A549 (cell line): ENCODE data around the gene CDCA7L. TPM values are rescaled to one million over a fixed set of nuclear protein-coding genes. Genes with fewer than 3 reads are reported as not detected.

Experiments
- ATAC-seq, 2 experiments: fragments of 200-7000 bp in 1 of 2; fragments of >200 bp in 1 of 2; cut with Nextera tagmentation in 1 of 2; cut with Tn5 transposase in 1 of 2; 3 replicates each; pipeline versions ENCODE4 v1.8.0 to v1.9.1; 2018 to 2020; ENCODE audit warnings: mild to moderate bottlenecking in 1 of 2, moderate library complexity in 1 of 2
- CTCF ChIA-PET: fragments of 300-600 bp; sonication (Branson Sonifier 250); formaldehyde crosslinking; extraction: SDS; loops from one replicate; lab custom pipeline; 2021; ENCODE audit warnings: antibody characterized with exemption, inconsistent platforms; lab: Yijun Ruan, JAX
- POLR2A ChIA-PET: fragments of 350-600 bp; formaldehyde crosslinking; extraction: SDS; loops from one replicate; lab custom pipeline; 2021; ENCODE audit warnings: antibody characterized with exemption, inconsistent platforms; lab: Yijun Ruan, JAX
- DNase-seq, 2 experiments: peaks; one replicate each; pipeline versions ENCODE4 v3.0.0 to v3.0.0-alpha.2; 2011 to 2016; ENCODE audit warnings: low read depth in 1 of 2, low spot score in 1 of 2
- FAIRE-seq: peaks from 2 replicates; lab custom pipeline; 2011; peaks lifted over from hg19 to GRCh38; lab: Jason Lieb, UNC
- H3K27ac ChIP-seq, 2 experiments: fragments of >200 bp; sonication (Bioruptor Twin); formaldehyde crosslinking; 3 replicates each; pipeline ENCODE4 v1.5.1; 2016 to 2017
- H3K4me1 ChIP-seq: fragments of >200 bp; sonication (Bioruptor Twin); formaldehyde crosslinking; 3 replicates; pipeline ENCODE4 v1.6.1; 2016
- H3K4me2 ChIP-seq: fragments of >200 bp; sonication (Bioruptor Twin); formaldehyde crosslinking; 3 replicates; pipeline ENCODE4 v1.6.1; 2016
- H3K4me3 ChIP-seq: fragments of >200 bp; sonication (Bioruptor Twin); formaldehyde crosslinking; 3 replicates; pipeline ENCODE4 v1.5.1; 2016
- H3K9me3 ChIP-seq: fragments of >200 bp; sonication (Bioruptor Twin); formaldehyde crosslinking; 3 replicates; pipeline ENCODE4 v1.6.1; 2016
- CBX8 ChIP-seq: fragments of 200-600 bp; sonication (generic); IDR thresholded peaks from 2 replicates; pipeline ENCODE4 v1.6.1; 2016
- EHF ChIP-seq: fragments of 250-450 bp; sonication (Bioruptor Pico); IDR thresholded peaks from 2 replicates; pipeline ENCODE4 v1.5.0; 2020; ENCODE audit warnings: mild to moderate bottlenecking
- EHMT2 ChIP-seq: fragments of 200-600 bp; sonication (generic); IDR thresholded peaks from 2 replicates; pipeline ENCODE4 v1.6.1; 2016; ENCODE audit warnings: antibody characterized with exemption, low read depth, mild to moderate bottlenecking, moderate library complexity
- FOSB ChIP-seq: fragments of 250-450 bp; sonication (Bioruptor Pico); IDR thresholded peaks from 2 replicates; pipeline ENCODE4 v1.5.0; 2020; ENCODE audit warnings: mild to moderate bottlenecking, moderate library complexity
- FOSL2 ChIP-seq, 2 experiments: fragments of 450-650 bp in 1 of 2; fragments of >200 bp in 1 of 2; sonication (Bioruptor Twin) in 1 of 2; formaldehyde crosslinking; IDR thresholded peaks; 2 replicates each; pipeline versions ENCODE4 v1.5.0 to v1.6.1; 2016 to 2020; ENCODE audit warnings: mild to moderate bottlenecking in 1 of 2, moderate library complexity in 1 of 2
- FOXS1 ChIP-seq: fragments of 250-450 bp; sonication (Bioruptor Pico); IDR thresholded peaks from 2 replicates; pipeline ENCODE4 v1.5.0; 2020; ENCODE audit warnings: mild to moderate bottlenecking, moderate library complexity
- GATA3 ChIP-seq: IDR thresholded peaks from 2 replicates; pipeline ENCODE4 v1.6.1; 2012; ENCODE audit warnings: borderline replicate concordance
- HDAC2 ChIP-seq: fragments of 200-600 bp; sonication (generic); IDR thresholded peaks from 2 replicates; pipeline ENCODE4 v1.6.1; 2016
- HOXB5 ChIP-seq: fragments of 250-450 bp; sonication (Bioruptor Pico); IDR thresholded peaks from 2 replicates; pipeline ENCODE4 v1.5.0; 2020; ENCODE audit warnings: mild to moderate bottlenecking, moderate library complexity
- JUNB ChIP-seq: fragments of >200 bp; sonication (Bioruptor Twin); formaldehyde crosslinking; IDR thresholded peaks from 2 replicates; pipeline ENCODE4 v1.6.1; 2016
- MAZ ChIP-seq: fragments of 150-350 bp; IDR thresholded peaks from 2 replicates; pipeline ENCODE4 v1.6.1; 2014; ENCODE audit warnings: antibody characterized with exemption, low read depth, low read length, borderline replicate concordance
- MYC ChIP-seq: IDR thresholded peaks from 2 replicates; pipeline ENCODE4 v1.6.1; 2012; ENCODE audit warnings: mild to moderate bottlenecking, inconsistent platforms, low read length, improper control_type of control experiment, borderline replicate concordance
- NPAS2 ChIP-seq: fragments of 250-450 bp; sonication (Bioruptor Pico); IDR thresholded peaks from 2 replicates; pipeline ENCODE4 v1.8.0; 2022; ENCODE audit warnings: mild to moderate bottlenecking, moderate library complexity, borderline replicate concordance
- PHF8 ChIP-seq: fragments of 200-600 bp; sonication (generic); IDR thresholded peaks from 2 replicates; pipeline ENCODE4 v1.6.1; 2016; ENCODE audit warnings: low read depth, mild to moderate bottlenecking, antibody characterized with exemption, moderate library complexity, borderline replicate concordance
- POLR2AphosphoS2 ChIP-seq: conservative IDR thresholded peaks from 2 replicates; pipeline ENCODE4 v1.6.1; 2012; ENCODE audit warnings: low read length, improper control_type of control experiment, inconsistent platforms
- RARB ChIP-seq: fragments of 250-450 bp; sonication (Bioruptor Pico); IDR thresholded peaks from 2 replicates; pipeline ENCODE4 v1.8.0; 2021; ENCODE audit warnings: mild to moderate bottlenecking, moderate library complexity
- RCOR1 ChIP-seq: fragments of 150-350 bp; IDR thresholded peaks from 2 replicates; pipeline ENCODE4 v1.6.1; 2014; ENCODE audit warnings: antibody characterized with exemption, low read length, low read depth
- TP53 ChIP-seq: fragments of 250-450 bp; sonication (Bioruptor Pico); IDR thresholded peaks from 2 replicates; pipeline ENCODE4 v1.5.0; 2021; ENCODE audit warnings: mild to moderate bottlenecking, moderate library complexity
- ZC3H11A ChIP-seq: fragments of 450-650 bp; IDR thresholded peaks from 2 replicates; pipeline ENCODE4 v1.6.1; 2014; ENCODE audit warnings: antibody characterized with exemption, mild to moderate bottlenecking
- WGBS: methylation state at CpG from one replicate; pipeline ENCODE4 v1.1.6; 2017; ENCODE audit errors: missing lambda C conversion rate; 5-methylcytosine and 5-hydroxymethylcytosine counted together
- polyA plus RNA-seq, 4 experiments: library from polyadenylated mRNA; depleted of rRNA in 3 of 4; stranded (reverse); fragments of >200 nt; fragmentation: RNase III in 1 of 4; extraction: RNeasy Plus Mini Kit Qiagen cat#74134 plus additional on column Dnase treatment in 1 of 4; gene quantifications; 2 replicates in 3 of 4; 3 replicates in 1 of 4; pipeline ENCODE4 v1.2.3, GENCODE V29; 2011 to 2017
- TF ChIP-seq, protein P1 (sequence below): IDR thresholded peaks from 2 replicates; pipeline ENCODE4 v1.6.1; 2012
- TF ChIP-seq, protein P2 (sequence below): IDR thresholded peaks from 2 replicates; pipeline ENCODE4 v1.6.1; 2012
- TF ChIP-seq, protein P3 (sequence below): fragments of 250-450 bp; sonication (Bioruptor Pico); IDR thresholded peaks from 2 replicates; pipeline ENCODE4 v1.5.0; 2020; ENCODE audit warnings: low read depth, mild to moderate bottlenecking, moderate library complexity
- TF ChIP-seq, protein P4 (sequence below): IDR thresholded peaks from 2 replicates; pipeline ENCODE4 v1.6.1; 2012; ENCODE audit warnings: low read depth, borderline replicate concordance
- TF ChIP-seq, protein P5 (sequence below): fragments of >200 bp; sonication (Bioruptor Twin); formaldehyde crosslinking; IDR thresholded peaks from 2 replicates; pipeline ENCODE4 v1.6.1; 2016
- TF ChIP-seq, protein P6 (sequence below): fragments of 200-600 bp; sonication (generic); IDR thresholded peaks from 2 replicates; pipeline ENCODE4 v1.6.1; 2016; ENCODE audit warnings: antibody characterized with exemption, mild to moderate bottlenecking, moderate library complexity

The CDCA7L gene
- polyA plus RNA-seq, 2 of the 4 experiments (the other 2 are of a cell fraction) = 20.8 to 27.8 TPM

DNA sequence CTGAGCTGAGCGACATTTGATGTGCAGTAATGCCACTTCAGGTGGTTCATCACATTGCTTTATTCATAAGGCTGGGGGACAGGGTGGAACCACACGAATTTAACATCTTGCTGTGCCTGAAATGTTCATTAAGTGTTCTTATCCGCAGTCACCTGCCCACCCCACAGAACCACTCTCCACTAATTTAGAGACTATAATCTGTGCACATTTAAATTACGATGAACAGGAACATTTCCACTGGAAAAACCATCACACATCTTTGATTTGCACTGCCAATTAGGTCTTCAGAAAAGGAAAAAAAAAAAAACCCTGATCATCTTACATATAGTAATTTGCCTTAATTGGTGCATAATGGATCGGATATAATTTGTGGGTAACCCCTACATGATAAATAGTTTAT is 2.3 kb downstream of the CDCA7L start:
- Histone ChIP-seq H3K4me2 (no peak overlapping the region), H3K9me3 (no peaks in the 10 kb centered on the region), H3K4me3 (no peak overlapping the region), H3K4me1 (peaks cover 4% of the 10 kb centered on the region; the same call in 2 of the 3 replicates), H3K27ac (no peak overlapping the region)
- no peak for FAIRE-seq
- 71% methylated on average over 5 of the region's 5 CpGs for WGBS
- CTCF ChIA-PET = interaction anchor here (1.4 kb wide), 1 partner anchor 60 kb away, joined by 4 read pairs; no protein-coding TSS in a partner anchor
- no peak for ATAC-seq
- no peak for DNase-seq
- TF ChIP-seq ZC3H11A (no peak), PHF8 (no peak), NPAS2 (CRISPR knock-in tag) (no peak), HDAC2 (no peak), MAZ (no peak), POLR2AphosphoS2 (no peak), FOSB (no peak), FOXS1 (CRISPR knock-in tag) (no peak), JUNB (no peak), EHF (CRISPR knock-in tag) (no peak), HOXB5 (no peak), RCOR1 (no peak), EHMT2 (no peak)
- TF ChIP-seq, protein P1, sequence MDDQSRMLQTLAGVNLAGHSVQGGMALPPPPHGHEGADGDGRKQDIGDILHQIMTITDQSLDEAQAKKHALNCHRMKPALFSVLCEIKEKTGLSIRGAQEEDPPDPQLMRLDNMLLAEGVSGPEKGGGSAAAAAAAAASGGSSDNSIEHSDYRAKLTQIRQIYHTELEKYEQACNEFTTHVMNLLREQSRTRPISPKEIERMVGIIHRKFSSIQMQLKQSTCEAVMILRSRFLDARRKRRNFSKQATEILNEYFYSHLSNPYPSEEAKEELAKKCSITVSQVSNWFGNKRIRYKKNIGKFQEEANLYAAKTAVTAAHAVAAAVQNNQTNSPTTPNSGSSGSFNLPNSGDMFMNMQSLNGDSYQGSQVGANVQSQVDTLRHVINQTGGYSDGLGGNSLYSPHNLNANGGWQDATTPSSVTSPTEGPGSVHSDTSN = no peak
- TF ChIP-seq, protein P2, sequence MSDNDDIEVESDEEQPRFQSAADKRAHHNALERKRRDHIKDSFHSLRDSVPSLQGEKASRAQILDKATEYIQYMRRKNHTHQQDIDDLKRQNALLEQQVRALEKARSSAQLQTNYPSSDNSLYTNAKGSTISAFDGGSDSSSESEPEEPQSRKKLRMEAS = no peak
- POLR2A ChIA-PET = no interaction called here

DNA sequence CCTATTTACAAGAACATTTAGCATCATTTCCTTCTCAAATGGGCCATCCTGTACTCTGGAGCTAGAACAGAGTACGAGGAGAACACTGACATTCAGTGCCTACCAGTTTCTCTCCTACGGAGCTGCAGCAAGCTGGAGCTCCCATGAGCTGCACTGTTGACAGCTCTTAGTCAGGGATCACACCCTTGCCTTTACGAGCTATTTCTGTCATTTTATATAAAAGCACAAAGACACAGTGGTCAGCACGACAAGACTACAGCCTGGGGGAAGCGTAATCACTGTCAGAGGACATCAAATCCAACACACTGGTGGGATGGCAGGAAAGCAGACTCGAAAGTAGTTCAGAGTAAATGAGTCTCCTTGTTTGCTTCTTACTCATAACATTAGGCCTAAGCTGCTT is 2.7 kb downstream of the CDCA7L start:
- peaks cover 4% of the 10 kb centered on the region; the same call in 2 of the 3 replicates for H3K4me1 ChIP-seq
- H3K4me2 ChIP-seq = no peak overlapping the region
- no peaks in the 10 kb centered on the region for H3K9me3 ChIP-seq
- 76% methylated on average over 6 of the region's 6 CpGs for WGBS
- POLR2A ChIA-PET = no interaction called here
- FAIRE-seq (no peak), ATAC-seq (no peak), DNase-seq (no peak)
- CTCF ChIA-PET = interaction anchor here (1.7 kb wide), 1 partner anchor 175 kb away, joined by 6 read pairs; no protein-coding TSS in a partner anchor
- no peak overlapping the region for H3K4me3 ChIP-seq
- no peak overlapping the region for H3K27ac ChIP-seq
- TF ChIP-seq GATA3 = no peak
- TF ChIP-seq MYC = no peak
- TF ChIP-seq, protein P3, sequence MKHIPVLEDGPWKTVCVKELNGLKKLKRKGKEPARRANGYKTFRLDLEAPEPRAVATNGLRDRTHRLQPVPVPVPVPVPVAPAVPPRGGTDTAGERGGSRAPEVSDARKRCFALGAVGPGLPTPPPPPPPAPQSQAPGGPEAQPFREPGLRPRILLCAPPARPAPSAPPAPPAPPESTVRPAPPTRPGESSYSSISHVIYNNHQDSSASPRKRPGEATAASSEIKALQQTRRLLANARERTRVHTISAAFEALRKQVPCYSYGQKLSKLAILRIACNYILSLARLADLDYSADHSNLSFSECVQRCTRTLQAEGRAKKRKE = no peak
- no peak for TF ChIP-seq RARB (CRISPR knock-in tag)
- TF ChIP-seq, protein P4, sequence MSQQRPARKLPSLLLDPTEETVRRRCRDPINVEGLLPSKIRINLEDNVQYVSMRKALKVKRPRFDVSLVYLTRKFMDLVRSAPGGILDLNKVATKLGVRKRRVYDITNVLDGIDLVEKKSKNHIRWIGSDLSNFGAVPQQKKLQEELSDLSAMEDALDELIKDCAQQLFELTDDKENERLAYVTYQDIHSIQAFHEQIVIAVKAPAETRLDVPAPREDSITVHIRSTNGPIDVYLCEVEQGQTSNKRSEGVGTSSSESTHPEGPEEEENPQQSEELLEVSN = no peak
- no peak for TF ChIP-seq HOXB5
- TF ChIP-seq FOSL2 (IDR thresholded peaks at IDR 0.05) = no peak
- TF ChIP-seq FOSL2 (CRISPR knock-in tag; IDR thresholded peaks at IDR 0.05) = no peak
- TF ChIP-seq, protein P5, sequence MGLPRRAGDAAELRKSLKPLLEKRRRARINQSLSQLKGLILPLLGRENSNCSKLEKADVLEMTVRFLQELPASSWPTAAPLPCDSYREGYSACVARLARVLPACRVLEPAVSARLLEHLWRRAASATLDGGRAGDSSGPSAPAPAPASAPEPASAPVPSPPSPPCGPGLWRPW = no peak
- TF ChIP-seq TP53 (CRISPR knock-in tag) = no peak
- TF ChIP-seq, protein P6, sequence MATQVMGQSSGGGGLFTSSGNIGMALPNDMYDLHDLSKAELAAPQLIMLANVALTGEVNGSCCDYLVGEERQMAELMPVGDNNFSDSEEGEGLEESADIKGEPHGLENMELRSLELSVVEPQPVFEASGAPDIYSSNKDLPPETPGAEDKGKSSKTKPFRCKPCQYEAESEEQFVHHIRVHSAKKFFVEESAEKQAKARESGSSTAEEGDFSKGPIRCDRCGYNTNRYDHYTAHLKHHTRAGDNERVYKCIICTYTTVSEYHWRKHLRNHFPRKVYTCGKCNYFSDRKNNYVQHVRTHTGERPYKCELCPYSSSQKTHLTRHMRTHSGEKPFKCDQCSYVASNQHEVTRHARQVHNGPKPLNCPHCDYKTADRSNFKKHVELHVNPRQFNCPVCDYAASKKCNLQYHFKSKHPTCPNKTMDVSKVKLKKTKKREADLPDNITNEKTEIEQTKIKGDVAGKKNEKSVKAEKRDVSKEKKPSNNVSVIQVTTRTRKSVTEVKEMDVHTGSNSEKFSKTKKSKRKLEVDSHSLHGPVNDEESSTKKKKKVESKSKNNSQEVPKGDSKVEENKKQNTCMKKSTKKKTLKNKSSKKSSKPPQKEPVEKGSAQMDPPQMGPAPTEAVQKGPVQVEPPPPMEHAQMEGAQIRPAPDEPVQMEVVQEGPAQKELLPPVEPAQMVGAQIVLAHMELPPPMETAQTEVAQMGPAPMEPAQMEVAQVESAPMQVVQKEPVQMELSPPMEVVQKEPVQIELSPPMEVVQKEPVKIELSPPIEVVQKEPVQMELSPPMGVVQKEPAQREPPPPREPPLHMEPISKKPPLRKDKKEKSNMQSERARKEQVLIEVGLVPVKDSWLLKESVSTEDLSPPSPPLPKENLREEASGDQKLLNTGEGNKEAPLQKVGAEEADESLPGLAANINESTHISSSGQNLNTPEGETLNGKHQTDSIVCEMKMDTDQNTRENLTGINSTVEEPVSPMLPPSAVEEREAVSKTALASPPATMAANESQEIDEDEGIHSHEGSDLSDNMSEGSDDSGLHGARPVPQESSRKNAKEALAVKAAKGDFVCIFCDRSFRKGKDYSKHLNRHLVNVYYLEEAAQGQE = no peak
- no peak for TF ChIP-seq NPAS2 (CRISPR knock-in tag)
- TF ChIP-seq CBX8 = no peak
